H1 (cell line): ENCODE measurements around the gene DNAH12. TPM values are rescaled to one million over a fixed set of nuclear protein-coding genes. Genes with fewer than 3 reads are reported as not detected.
A peak's percentile ranks its signal among the peaks of the same experiment; 100 is the strongest.

Experiments used
- CBX5 ChIP-seq: fragments of 300-800, 300-1000 bp; sonication (generic); IDR thresholded peaks from 2 replicates; pipeline ENCODE4 v1.7.1; 2016; ENCODE audit warnings: antibody characterized with exemption, low read length, low read depth
- CEBPB ChIP-seq: IDR thresholded peaks from 2 replicates; pipeline ENCODE4 v1.6.1; 2012; ENCODE audit warnings: low read depth, low read length
- CREB1 ChIP-seq: IDR thresholded peaks from 2 replicates; pipeline ENCODE4 v1.6.1; 2012; ENCODE audit warnings: inconsistent platforms
- CTCF ChIP-seq, 3 experiments: IDR thresholded peaks; 1 replicate in 2 of 3; 2 replicates in 1 of 3; pipeline versions ENCODE4 v1.5.1 to v1.6.1; 2011; ENCODE audit warnings: low read length in 3 of 3, mild to moderate bottlenecking in 3 of 3, inconsistent platforms in 2 of 3, low read depth in 1 of 3, moderate library complexity in 1 of 3; ENCODE audit not compliant: insufficient read depth in 1 of 3; ENCODE audit errors: control extremely low read depth in 1 of 3
- E2F6 ChIP-seq: IDR thresholded peaks from 2 replicates; pipeline ENCODE4 v1.6.1; 2012; ENCODE audit warnings: inconsistent platforms
- EP300 ChIP-seq, 2 experiments: IDR thresholded peaks; 1 replicate in 1 of 2; 2 replicates in 1 of 2; pipeline ENCODE4 v1.6.1; 2011 to 2012; ENCODE audit warnings: low read depth in 2 of 2, low read length in 2 of 2, mild to moderate bottlenecking in 2 of 2, borderline replicate concordance in 1 of 2, inconsistent platforms in 1 of 2, moderate library complexity in 1 of 2
- EZH2 ChIP-seq: fragments of 200-600 bp; sonication (generic); IDR thresholded peaks from 2 replicates; pipeline ENCODE4 v1.7.1; 2012; ENCODE audit warnings: low read depth, mild to moderate bottlenecking, moderate library complexity, low read length, inconsistent platforms; ENCODE audit not compliant: severe bottlenecking
- JUN ChIP-seq: IDR thresholded peaks from 2 replicates; pipeline ENCODE4 v1.6.1; 2011; ENCODE audit warnings: low read depth, mild to moderate bottlenecking, improper control_type of control experiment, low read length
- JUND ChIP-seq: IDR thresholded peaks from 2 replicates; pipeline ENCODE4 v1.6.1; 2011; ENCODE audit warnings: mild to moderate bottlenecking, improper control_type of control experiment, low read length
- KDM4A ChIP-seq: IDR thresholded peaks from one replicate; pipeline ENCODE4 v1.7.1; 2012; ENCODE audit warnings: low read depth, mild to moderate bottlenecking, moderate library complexity, low read length, inconsistent platforms; ENCODE audit not compliant: severe bottlenecking
- MAX ChIP-seq: IDR thresholded peaks from 2 replicates; pipeline ENCODE4 v1.6.1; 2012; ENCODE audit warnings: inconsistent platforms
- POLR2AphosphoS5 ChIP-seq: IDR thresholded peaks from 2 replicates; pipeline ENCODE4 v1.6.1; 2011; ENCODE audit warnings: low read depth, low read length
- RBBP5 ChIP-seq: IDR thresholded peaks from 2 replicates; pipeline ENCODE4 v1.7.1; 2012; ENCODE audit warnings: low read depth, mild to moderate bottlenecking, inconsistent platforms, low read length, moderate library complexity, borderline replicate concordance
- SIN3A ChIP-seq, 2 experiments: IDR thresholded peaks in 1 of 2; conservative IDR thresholded peaks in 1 of 2; 2 replicates each; pipeline ENCODE4 v1.6.1; 2011 to 2012; ENCODE audit warnings: low read length in 2 of 2, improper control_type of control experiment in 1 of 2, low read depth in 1 of 2, mild to moderate bottlenecking in 1 of 2
- SP1 ChIP-seq: IDR thresholded peaks from 2 replicates; pipeline ENCODE4 v1.6.1; 2011; ENCODE audit warnings: low read depth, low read length
- SP4 ChIP-seq: IDR thresholded peaks from 2 replicates; pipeline ENCODE4 v1.6.1; 2012; ENCODE audit warnings: low read length, inconsistent platforms
- TBP ChIP-seq: IDR thresholded peaks from 2 replicates; pipeline ENCODE4 v1.6.1; 2011; ENCODE audit warnings: low read depth, low read length, improper control_type of control experiment
- TCF12 ChIP-seq: IDR thresholded peaks from 2 replicates; pipeline ENCODE4 v1.6.1; 2011; ENCODE audit warnings: low read depth, mild to moderate bottlenecking, low read length
- polyA plus RNA-seq, 7 experiments: library from polyadenylated mRNA; depleted of rRNA in 3 of 7; stranded (reverse) in 5 of 7; unstranded in 2 of 7; fragments of >200 nt in 5 of 7; fragments of 200-250 nt in 2 of 7; gene quantifications; 1 replicate in 5 of 7; 2 replicates in 1 of 7; 4 replicates in 1 of 7; pipeline versions ENCODE4 v1.2.1 to v1.2.3, GENCODE V29; 2011 to 2013; ENCODE audit warnings: missing spikeins in 2 of 7, mixed read lengths in 2 of 7
- total RNA-seq: library from RNA; stranded (reverse); fragmentation: NEBNext Ultra II Directional; extraction: Animal tissue kit (Norgen Biotek cat#: 25700); gene quantifications from 2 replicates; pipeline ENCODE4 v1.2.1, GENCODE V29; 2021

Gene DNAH12
- total and polyA plus RNA-seq, 2 of the 8 experiments (the other 6 are each of a cell fraction or from before 2014, with no cell fraction given): not detected

- TF ChIP-seq CEBPB (no peak), TBP (peak; percentile 85), CBX5 (no peak), SP4 (peak; percentile 71; the same call in 1 of the 2 replicates), SIN3A (conservative IDR thresholded peaks at IDR 0.05 in 1 of 2, IDR thresholded peaks at IDR 0.05 in 1 of 2; ENCODE audit: low read depth in 1 of 2, low read length in 2 of 2) (peak; percentile 74 to 94; a peak in 2 of 4 replicates), KDM4A (peak; percentile 82), SP1 (no peak), JUN (no peak), POLR2AphosphoS5 (peak; percentile 86), TCF12 (no peak), RBBP5 (0 out of 2 replicates have a peak, but pooled peaks have one; percentile 53), CTCF (IDR thresholded peaks at IDR 0.05; ENCODE audit: control extremely low read depth in 1 of 3, insufficient read depth in 1 of 3, low read depth in 1 of 3, low read length in 3 of 3) (peak in 1 of 3 experiments; percentile 21; a peak in 1 of 4 replicates), JUND (no peak), EZH2 (no peak), EP300 (IDR thresholded peaks at IDR 0.05; ENCODE audit: borderline replicate concordance in 1 of 2, low read depth in 2 of 2, low read length in 2 of 2) (peak; percentile 9 to 88; a peak in 1 of 3 replicates), E2F6 (peak; percentile 94), MAX (peak; percentile 99), CREB1 (peak; percentile 84)
Measured at GRCh38 chr3:57555738-57556458, 11.8 kb upstream of the DNAH12 start, which contains the start of gene PDE12 (continued).
